Gastroesophageal sphincter (tissue), 3 donors: ENCODE results near the gene KIF16B.

ENCODE experiments used
- EP300 ChIP-seq: sonication (generic); formaldehyde crosslinking; IDR thresholded peaks from one replicate; pipeline ENCODE4 v1.6.1; 2017; ENCODE audit warnings: antibody characterized with exemption, mild to moderate bottlenecking
- TF ChIP-seq, protein P1 (sequence below), 4 experiments: fragments of 200-600 bp in 2 of 4; fragments of 450-650 bp in 2 of 4; sonication (generic) in 1 of 4; IDR thresholded peaks; one replicate each; pipeline ENCODE4 v1.5.1; 2017 to 2019; ENCODE audit warnings: antibody characterized with exemption in 4 of 4, mild to moderate bottlenecking in 2 of 4, moderate library complexity in 2 of 4

DNA sequence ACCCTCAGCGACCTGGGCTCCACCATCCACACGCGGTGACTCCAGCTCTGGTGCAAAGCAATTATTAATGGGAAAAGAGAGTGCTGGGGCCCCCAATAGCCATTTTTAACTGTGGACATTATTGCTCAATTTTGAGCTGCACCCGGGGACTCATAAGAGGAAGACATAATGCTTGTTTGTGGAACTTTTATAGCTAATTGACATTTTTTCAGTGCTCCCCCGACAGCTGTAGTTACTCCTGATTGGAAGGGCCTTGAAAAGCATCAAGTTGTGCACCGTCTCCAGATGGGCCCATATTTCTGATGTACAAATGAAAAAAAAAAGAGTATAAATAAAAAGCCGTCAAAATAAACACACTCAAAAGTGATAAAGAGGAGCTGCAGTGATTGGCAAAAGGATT lies 327.0 kb downstream of the KIF16B start:
- no peak for TF ChIP-seq EP300
- TF ChIP-seq, protein P1, sequence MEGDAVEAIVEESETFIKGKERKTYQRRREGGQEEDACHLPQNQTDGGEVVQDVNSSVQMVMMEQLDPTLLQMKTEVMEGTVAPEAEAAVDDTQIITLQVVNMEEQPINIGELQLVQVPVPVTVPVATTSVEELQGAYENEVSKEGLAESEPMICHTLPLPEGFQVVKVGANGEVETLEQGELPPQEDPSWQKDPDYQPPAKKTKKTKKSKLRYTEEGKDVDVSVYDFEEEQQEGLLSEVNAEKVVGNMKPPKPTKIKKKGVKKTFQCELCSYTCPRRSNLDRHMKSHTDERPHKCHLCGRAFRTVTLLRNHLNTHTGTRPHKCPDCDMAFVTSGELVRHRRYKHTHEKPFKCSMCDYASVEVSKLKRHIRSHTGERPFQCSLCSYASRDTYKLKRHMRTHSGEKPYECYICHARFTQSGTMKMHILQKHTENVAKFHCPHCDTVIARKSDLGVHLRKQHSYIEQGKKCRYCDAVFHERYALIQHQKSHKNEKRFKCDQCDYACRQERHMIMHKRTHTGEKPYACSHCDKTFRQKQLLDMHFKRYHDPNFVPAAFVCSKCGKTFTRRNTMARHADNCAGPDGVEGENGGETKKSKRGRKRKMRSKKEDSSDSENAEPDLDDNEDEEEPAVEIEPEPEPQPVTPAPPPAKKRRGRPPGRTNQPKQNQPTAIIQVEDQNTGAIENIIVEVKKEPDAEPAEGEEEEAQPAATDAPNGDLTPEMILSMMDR (IDR thresholded peaks at IDR 0.05): no peak
